ENCODE results near the gene PRM3.

PRM3 gene

GRCh38 chr16:11245988-11246387 is 27.4 kb downstream of the PRM3 start:
- TF ChIP-seq CTCF (IDR thresholded peaks at IDR 0.05; ENCODE audit: control insufficient read depth, extremely low read depth, insufficient read depth), result no peak
- no peak for DNase-seq (ENCODE audit: low read depth)
- H3K4me3 ChIP-seq (ENCODE audit: low read depth, low read length), result no peak overlapping the region

GRCh38 chr16:11245222-11245737 is 28.1 kb downstream of the PRM3 start:
- no peak overlapping the region for H3K4me3 ChIP-seq (ENCODE audit: low read depth, low read length)
- no peak for DNase-seq (ENCODE audit: low read depth)
- TF ChIP-seq CTCF (IDR thresholded peaks at IDR 0.05; ENCODE audit: control insufficient read depth, extremely low read depth, insufficient read depth), result no peak

- no peak for DNase-seq (ENCODE audit: low read depth)
- H3K4me3 ChIP-seq (ENCODE audit: low read depth, low read length), result no peak overlapping the region
- TF ChIP-seq CTCF (IDR thresholded peaks at IDR 0.05; ENCODE audit: control insufficient read depth, extremely low read depth, insufficient read depth), result no peak
These were observed 30.8 kb downstream of the PRM3 start for GRCh38 chr16:11242658-11243057.

- no peak for TF ChIP-seq CTCF (IDR thresholded peaks at IDR 0.05; ENCODE audit: control insufficient read depth, extremely low read depth, insufficient read depth)
- DNase-seq (ENCODE audit: low read depth), result no peak
- H3K4me3 ChIP-seq (ENCODE audit: low read depth, low read length), result no peak overlapping the region
These were observed 31.8 kb downstream of the PRM3 start for GRCh38 chr16:11241480-11242204.

GRCh38 chr16:11240636-11241473 is 32.6 kb downstream of the PRM3 start:
- DNase-seq (ENCODE audit: low read depth), result no peak
- TF ChIP-seq CTCF (IDR thresholded peaks at IDR 0.05; ENCODE audit: control insufficient read depth, extremely low read depth, insufficient read depth), result no peak
- no peak overlapping the region for H3K4me3 ChIP-seq (ENCODE audit: low read depth, low read length)

GRCh38 chr16:11239644-11240632 is 33.5 kb downstream of the PRM3 start:
- no peak for TF ChIP-seq CTCF (IDR thresholded peaks at IDR 0.05; ENCODE audit: control insufficient read depth, extremely low read depth, insufficient read depth)
- no peak overlapping the region for H3K4me3 ChIP-seq (ENCODE audit: low read depth, low read length)
- no peak for DNase-seq (ENCODE audit: low read depth)

All from LNCaP clone FGC (cell line).